Ectodermal cell (in vitro differentiated cells): ENCODE measurements around the gene BTNL2.

Experiments used
- H3K27ac ChIP-seq: 2 replicates; pipeline ENCODE4 v1.7.0; 2013; ENCODE audit warnings: mild to moderate bottlenecking, low read depth, low read length; ENCODE audit not compliant: insufficient read depth, poor library complexity, severe bottlenecking
- H3K27me3 ChIP-seq: 2 replicates; pipeline ENCODE4 v1.7.0; 2013; ENCODE audit warnings: mild to moderate bottlenecking, low read length; ENCODE audit not compliant: insufficient read depth, control insufficient read depth, poor library complexity, severe bottlenecking
- H3K36me3 ChIP-seq: one replicate; pipeline ENCODE4 v1.7.0; 2013; ENCODE audit warnings: low read length; ENCODE audit not compliant: control insufficient read depth, insufficient read depth
- H3K4me1 ChIP-seq: one replicate; pipeline ENCODE4 v1.7.0; 2013; ENCODE audit warnings: low read length; ENCODE audit not compliant: control insufficient read depth, insufficient read depth
- H3K4me3 ChIP-seq: 2 replicates; pipeline ENCODE4 v1.7.0; 2013; ENCODE audit warnings: low read depth, low read length, control low read depth; ENCODE audit not compliant: insufficient read depth
- H3K9me3 ChIP-seq: 2 replicates; pipeline ENCODE4 v1.7.0; 2013; ENCODE audit warnings: mild to moderate bottlenecking, low read length, moderate library complexity; ENCODE audit not compliant: control insufficient read depth
- WGBS, 2 experiments: methylation state at CpG; one replicate each; pipeline ENCODE4 v1.1.7; 2013; ENCODE audit warnings: missing lambda C conversion rate in 2 of 2; 5-methylcytosine and 5-hydroxymethylcytosine counted together

BTNL2 gene

DNA sequence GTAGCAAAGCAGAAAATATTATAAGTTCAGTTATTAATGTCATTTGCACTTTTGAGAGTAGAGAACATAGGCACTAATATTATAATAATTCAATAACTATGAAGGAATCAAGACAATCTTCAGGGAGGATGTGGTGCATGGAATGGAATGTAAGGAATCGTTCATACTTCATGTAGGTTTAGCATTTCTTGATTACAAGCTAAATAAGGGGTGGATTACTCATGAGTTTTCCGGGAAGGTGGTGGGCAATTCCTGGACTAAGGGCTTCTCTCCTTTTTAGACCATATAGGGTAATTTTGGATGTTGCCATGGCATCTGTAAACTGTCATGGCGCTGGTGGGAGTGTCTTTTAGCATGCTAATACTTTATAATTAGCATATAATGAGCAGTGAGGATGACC lies 9.1 kb upstream of the BTNL2 start:
- 93 to 98% methylated on average over 3 of the region's 3 CpGs for WGBS, 2 experiments
- Histone ChIP-seq H3K9me3 (no peaks in the 10 kb centered on the region), H3K4me1 (no peaks in the 10 kb centered on the region), H3K36me3 (no peaks in the 10 kb centered on the region), H3K27me3 (peaks cover 27% of the 10 kb centered on the region), H3K4me3 (no peak overlapping the region), H3K27ac (no peak overlapping the region)

DNA sequence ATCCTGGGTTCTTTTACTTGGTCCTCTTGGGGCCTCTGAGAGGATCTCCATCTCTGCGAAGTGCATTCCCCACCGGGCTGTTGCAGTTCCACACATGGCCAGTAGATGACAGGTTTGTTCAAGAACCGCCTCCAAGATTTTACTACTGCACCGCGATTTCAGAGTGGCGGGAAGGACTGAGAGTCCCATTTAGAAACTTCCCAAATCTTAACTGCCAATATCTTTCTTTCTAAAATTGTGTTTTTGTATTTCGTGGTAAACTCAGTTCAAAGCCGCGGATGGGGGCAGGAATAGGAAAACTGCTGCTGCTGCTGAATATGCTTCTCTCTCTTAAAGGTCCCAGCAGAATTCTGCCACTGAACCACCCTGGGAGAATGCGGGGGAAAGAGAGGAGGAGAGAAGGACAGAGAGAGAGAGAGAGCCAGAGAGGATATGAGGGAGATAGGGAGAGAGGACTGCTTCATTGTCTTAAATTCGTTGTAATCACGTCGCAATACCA lies 8.6 kb upstream of the BTNL2 start:
- 14 to 19% methylated on average over 12 to 13 of the region's 13 CpGs for WGBS, 2 experiments
- H3K27me3 ChIP-seq = peaks cover 27% of the 10 kb centered on the region
- no peaks in the 10 kb centered on the region for H3K9me3 ChIP-seq
- no peak overlapping the region for H3K27ac ChIP-seq
- H3K4me1 ChIP-seq = no peaks in the 10 kb centered on the region
- no peak overlapping the region for H3K4me3 ChIP-seq
- H3K36me3 ChIP-seq = no peaks in the 10 kb centered on the region

DNA sequence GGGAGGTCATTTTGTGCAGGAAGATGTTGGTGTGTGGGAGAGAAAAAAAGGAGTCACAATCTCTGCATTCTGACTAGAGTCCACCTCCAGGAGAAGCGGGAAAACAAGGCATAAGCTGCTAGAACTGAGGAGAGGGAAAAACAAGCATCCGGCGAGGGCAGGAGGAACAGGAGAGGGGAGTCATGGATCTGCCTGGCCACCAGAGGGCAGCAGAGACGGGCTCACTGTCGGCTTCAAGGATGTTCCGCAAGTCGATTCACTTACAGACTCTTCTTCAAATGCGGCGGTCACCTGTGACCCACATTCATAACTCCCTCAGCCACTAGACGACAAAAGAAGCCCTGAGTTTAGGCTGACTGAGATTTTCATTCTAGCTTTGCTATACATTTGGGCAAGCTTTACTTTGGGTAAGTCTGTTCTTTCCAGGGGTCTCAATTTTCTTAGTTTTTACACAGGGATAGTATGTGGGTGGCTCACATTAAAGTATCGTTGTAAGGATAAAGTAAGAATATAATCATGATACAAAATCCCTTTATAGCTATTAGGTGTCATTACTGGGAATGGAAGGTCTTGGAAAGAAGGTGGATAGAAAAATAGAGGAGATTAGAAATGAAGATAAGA lies 6.6 kb upstream of the BTNL2 start:
- Histone ChIP-seq H3K9me3 (no peaks in the 10 kb centered on the region), H3K36me3 (no peaks in the 10 kb centered on the region), H3K27ac (no peak overlapping the region), H3K27me3 (peaks cover 27% of the 10 kb centered on the region), H3K4me3 (no peak overlapping the region), H3K4me1 (no peaks in the 10 kb centered on the region)
- WGBS, 2 experiments = 8 to 18% methylated on average over 10 to 11 of the region's 11 CpGs

DNA sequence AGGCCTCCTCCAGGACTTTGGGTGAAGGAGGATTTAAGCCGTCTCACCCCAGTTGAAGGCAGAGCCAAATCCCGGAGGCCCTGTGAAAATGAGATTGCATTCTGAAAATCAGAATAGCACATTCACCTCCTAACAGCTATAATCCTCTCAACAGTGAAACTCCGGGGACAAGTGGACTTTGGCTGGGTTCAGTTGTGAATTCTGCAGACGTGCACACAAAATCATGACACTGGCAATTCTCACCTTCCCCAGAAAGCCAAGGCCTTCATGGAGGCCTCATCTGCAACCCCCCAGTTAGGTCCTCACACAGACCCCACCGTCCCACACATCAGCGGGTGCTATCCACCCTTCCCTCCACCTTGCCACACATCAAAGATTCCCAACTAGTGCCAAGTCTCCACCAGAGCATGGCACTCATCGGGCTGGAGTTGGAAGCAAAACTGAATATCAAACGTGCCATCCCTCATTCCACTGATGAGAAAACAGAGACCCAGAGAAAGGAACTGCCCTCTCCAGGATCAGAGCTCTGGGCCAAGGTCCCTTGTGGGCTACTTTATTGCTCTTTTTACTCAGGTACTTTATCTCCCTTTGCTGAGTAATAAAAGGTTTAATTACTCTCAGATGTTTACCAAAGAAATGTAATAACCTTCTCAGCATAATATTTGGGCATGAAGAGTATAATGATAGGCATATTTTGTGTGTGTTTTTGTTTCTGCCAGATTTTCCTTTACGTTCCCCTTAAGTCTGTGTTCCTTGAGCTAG lies 4.8 kb upstream of the BTNL2 start:
- 90 to 94% methylated on average over 9 of the region's 9 CpGs for WGBS, 2 experiments

DNA sequence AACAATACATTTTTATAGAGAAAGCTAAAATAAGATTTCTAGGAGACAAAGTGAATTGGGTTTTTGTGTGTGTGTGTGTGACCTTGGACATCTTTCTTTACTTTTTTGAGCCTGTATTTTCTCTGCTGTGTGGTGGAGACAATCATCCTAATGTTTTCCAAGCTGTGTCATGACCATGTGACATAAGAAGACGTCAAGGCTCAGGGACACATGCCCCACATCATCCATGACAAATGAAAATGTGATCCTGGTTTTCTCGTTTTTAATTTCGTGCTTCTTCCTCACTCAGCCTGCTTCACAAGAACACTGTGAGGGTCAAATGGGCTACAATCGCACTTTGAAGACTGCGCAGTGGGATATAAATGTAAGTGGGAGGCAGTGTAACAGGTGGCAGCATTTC lies 3.9 kb upstream of the BTNL2 start:
- H3K4me1 ChIP-seq = peaks cover 12% of the 10 kb centered on the region
- 73 to 74% methylated on average over 5 of the region's 5 CpGs for WGBS, 2 experiments
- no peaks in the 10 kb centered on the region for H3K36me3 ChIP-seq
- H3K27ac ChIP-seq = no peak overlapping the region
- H3K4me3 ChIP-seq = no peak overlapping the region
- peaks cover 27% of the 10 kb centered on the region for H3K27me3 ChIP-seq
- no peaks in the 10 kb centered on the region for H3K9me3 ChIP-seq

More for the DNA sequence above, 4.8 kb upstream of the BTNL2 start:
- Histone ChIP-seq H3K4me1 (peaks cover 10% of the 10 kb centered on the region), H3K27ac (no peak overlapping the region), H3K4me3 (no peak overlapping the region), H3K36me3 (no peaks in the 10 kb centered on the region), H3K9me3 (no peaks in the 10 kb centered on the region), H3K27me3 (peaks cover 27% of the 10 kb centered on the region)

DNA sequence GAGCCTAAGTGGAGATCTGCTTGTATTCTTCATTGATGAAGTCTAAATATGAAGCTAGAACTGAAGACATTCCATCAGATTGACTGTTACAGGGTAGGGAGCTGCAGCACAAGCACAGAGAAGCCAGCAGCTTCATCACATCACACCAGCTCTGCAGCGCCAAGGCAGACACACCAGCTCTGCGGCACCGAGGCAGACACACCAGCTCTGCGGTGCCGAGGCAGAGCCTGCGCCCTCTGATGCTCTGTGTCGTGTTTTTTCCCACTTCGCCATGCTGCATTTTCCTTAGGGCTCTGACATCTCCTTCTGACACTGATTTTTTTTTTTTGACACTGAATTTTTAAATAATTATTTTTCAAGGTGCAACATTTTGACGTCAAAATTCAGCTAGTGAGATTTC lies 784 bp downstream of the BTNL2 start:
- WGBS, 2 experiments = 83% methylated on average over 8 to 9 of the region's 9 CpGs
- Histone ChIP-seq H3K4me1 (peaks cover 12% of the 10 kb centered on the region), H3K9me3 (no peaks in the 10 kb centered on the region), H3K27me3 (no peaks in the 10 kb centered on the region), H3K27ac (no peak overlapping the region), H3K36me3 (no peaks in the 10 kb centered on the region), H3K4me3 (no peak overlapping the region)

DNA sequence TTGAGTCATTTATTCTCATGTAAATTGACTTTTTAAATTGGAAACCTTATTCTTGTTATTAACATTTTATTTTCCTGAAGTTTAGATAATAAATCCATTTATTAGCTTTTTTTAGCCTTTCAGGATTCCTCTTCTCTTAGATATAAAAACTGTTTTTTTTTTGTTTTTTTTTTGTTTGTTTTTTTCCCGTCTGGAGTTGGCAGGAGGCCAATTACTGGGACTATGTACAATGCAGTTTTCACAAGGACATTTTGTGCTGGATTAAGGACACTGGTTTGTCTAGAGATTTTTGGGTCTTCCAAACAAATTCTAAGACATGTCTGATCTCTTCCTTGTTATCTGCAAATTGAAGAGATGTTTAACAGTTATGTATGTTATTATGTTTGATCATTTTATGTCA lies 1.3 kb downstream of the BTNL2 start:
- no peaks in the 10 kb centered on the region for H3K27me3 ChIP-seq
- no peaks in the 10 kb centered on the region for H3K9me3 ChIP-seq
- no peak overlapping the region for H3K4me3 ChIP-seq
- no peaks in the 10 kb centered on the region for H3K36me3 ChIP-seq
- H3K27ac ChIP-seq = no peak overlapping the region
- WGBS, 2 experiments = 67 to 70% methylated on average over 1 of the region's 1 CpG
- peaks cover 12% of the 10 kb centered on the region for H3K4me1 ChIP-seq

DNA sequence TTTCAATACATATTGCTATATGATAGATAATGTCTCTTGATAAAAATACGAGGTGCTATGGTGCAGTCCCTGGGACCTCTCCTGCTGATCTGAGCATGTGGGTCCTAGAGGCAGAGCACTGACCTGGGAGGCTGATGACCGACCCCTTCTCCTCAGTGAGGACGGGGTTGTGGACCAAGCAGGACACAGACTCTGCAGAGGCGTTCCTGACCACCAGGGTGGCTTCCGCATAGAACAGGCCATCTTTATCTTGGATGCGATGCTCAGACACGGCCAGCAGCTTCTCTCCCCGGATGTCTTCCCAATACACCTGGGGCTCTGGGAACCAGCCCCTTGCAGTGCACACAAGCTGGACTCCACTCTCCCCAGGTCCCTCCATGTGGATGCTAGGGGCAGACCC lies 4.2 kb downstream of the BTNL2 start:
- Histone ChIP-seq H3K27me3 (no peaks in the 10 kb centered on the region), H3K4me3 (no peak overlapping the region), H3K4me1 (peaks cover 12% of the 10 kb centered on the region), H3K9me3 (no peaks in the 10 kb centered on the region), H3K27ac (no peak overlapping the region), H3K36me3 (no peaks in the 10 kb centered on the region)
- 84 to 85% methylated on average over 8 of the region's 8 CpGs for WGBS, 2 experiments

DNA sequence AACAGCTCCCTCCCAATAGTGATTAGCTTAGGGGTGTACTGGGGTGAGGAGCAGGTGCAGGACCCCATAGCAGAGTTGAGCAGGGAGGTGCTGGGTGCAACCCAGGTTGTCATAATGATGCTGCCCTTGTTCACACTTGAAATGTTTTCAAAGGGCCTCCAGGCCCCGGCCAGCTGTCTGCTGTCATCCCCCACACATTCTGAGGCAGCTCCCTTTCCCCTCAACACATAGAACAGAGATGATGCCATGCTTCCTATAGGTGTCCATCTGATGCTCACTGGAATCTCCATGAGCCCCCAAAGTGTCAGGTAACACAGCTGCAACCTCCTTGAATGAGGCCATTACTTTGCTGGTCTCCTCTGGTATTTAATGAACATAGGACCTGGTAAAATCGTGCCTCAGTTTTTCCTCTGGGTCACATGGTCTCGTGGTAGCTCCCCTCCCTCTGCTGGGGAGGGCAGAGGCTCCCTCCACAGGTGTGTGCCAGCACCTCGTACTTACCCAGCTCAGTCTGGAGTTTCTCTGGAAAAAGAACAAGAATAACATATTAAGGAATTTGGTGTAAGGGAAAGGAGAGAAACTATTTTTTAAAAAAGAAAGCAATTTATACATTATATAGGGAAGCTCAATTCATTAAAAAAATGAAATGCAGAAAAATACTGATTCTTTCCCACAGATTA lies 5.6 kb downstream of the BTNL2 start:
- H3K36me3 ChIP-seq = no peaks in the 10 kb centered on the region
- no peak overlapping the region for H3K27ac ChIP-seq
- 64 to 65% methylated on average over 3 of the region's 4 CpGs for WGBS, 2 experiments
- H3K27me3 ChIP-seq = no peaks in the 10 kb centered on the region
- H3K4me1 ChIP-seq = no peaks in the 10 kb centered on the region
- no peak overlapping the region for H3K4me3 ChIP-seq
- no peaks in the 10 kb centered on the region for H3K9me3 ChIP-seq

DNA sequence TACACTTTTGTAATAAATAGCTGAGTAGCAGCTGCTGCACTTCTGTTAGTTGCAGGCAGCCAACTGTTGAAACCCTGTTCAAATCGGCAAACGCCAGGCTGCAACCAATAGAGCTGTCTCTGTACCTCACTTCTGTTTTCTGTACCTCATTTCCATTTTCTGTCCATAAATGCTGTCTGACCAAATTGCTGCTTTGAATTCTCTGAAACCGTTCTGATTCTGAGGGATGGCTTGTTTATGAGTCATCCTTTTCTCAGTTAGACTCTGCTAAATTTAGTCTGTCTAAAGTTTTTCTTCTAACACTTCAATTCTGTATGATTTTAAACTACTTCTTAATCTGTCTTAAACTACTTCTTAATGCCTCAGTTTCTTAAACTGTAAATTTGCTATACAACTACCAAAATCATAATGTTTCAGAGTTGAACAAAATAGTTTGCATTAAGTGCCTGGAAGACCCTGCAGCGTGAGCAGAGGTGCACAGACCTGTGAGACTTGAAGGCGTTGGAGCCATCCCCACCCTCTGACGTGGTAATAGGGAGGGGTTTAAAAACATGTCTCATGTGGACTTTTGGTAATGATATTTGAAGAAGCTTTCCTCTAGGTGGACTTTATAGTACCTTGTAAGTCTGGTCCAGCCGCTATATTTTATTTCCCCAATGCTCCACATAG lies 9.6 kb downstream of the BTNL2 start:
- H3K27me3 ChIP-seq = no peaks in the 10 kb centered on the region
- 87 to 89% methylated on average over 7 of the region's 7 CpGs for WGBS, 2 experiments

More for the DNA sequence above, 9.6 kb downstream of the BTNL2 start:
- Histone ChIP-seq H3K4me1 (no peaks in the 10 kb centered on the region), H3K9me3 (no peaks in the 10 kb centered on the region), H3K4me3 (no peak overlapping the region), H3K27ac (no peak overlapping the region), H3K36me3 (no peaks in the 10 kb centered on the region)
